Stimulated activated CD8-positive, alpha-beta memory T cell treated with anti-CD3 and anti-CD28 coated beads, Interleukin-4, amount 100 ng/mL, for 48 hours (primary cell): ENCODE results near the gene MYO1E.
"Not testable (repeated sequence)": the region's sequence is repeated elsewhere in the genome, so short reads cannot be mapped to it uniquely, and the experiment has no call there.

ENCODE experiments used
- DNase-seq: peaks from one replicate; pipeline ENCODE4 v3.0.0-alpha.2; 2020

MYO1E gene

GRCh38 chr15:59347915-59348314 lies 24.8 kb downstream of the MYO1E start:
- no peak for DNase-seq

GRCh38 chr15:59346951-59347350 lies 25.7 kb downstream of the MYO1E start:
- DNase-seq = no peak

- no peak for DNase-seq
Observed at GRCh38 chr15:59345326-59345725, 27.3 kb downstream of the MYO1E start.

- DNase-seq = no peak
Observed at GRCh38 chr15:59344311-59344710, 28.4 kb downstream of the MYO1E start.

- no peak for DNase-seq
Observed at GRCh38 chr15:59340325-59340724, 32.3 kb downstream of the MYO1E start.

GRCh38 chr15:59339252-59339672 lies 33.4 kb downstream of the MYO1E start:
- DNase-seq = no peak

- no peak for DNase-seq
Observed at GRCh38 chr15:59338414-59338813, 34.3 kb downstream of the MYO1E start.

- not testable (repeated sequence) for DNase-seq
Observed at GRCh38 chr15:59336725-59337124, 35.9 kb downstream of the MYO1E start.

GRCh38 chr15:59335207-59335786 lies 37.4 kb downstream of the MYO1E start:
- no peak for DNase-seq

- no peak for DNase-seq
Observed at GRCh38 chr15:59334076-59334415, 38.6 kb downstream of the MYO1E start.

GRCh38 chr15:59333401-59334075 lies 39.1 kb downstream of the MYO1E start:
- DNase-seq = no peak

- DNase-seq = no peak
Observed at GRCh38 chr15:59332009-59332408, 40.7 kb downstream of the MYO1E start.

GRCh38 chr15:59330649-59331048 lies 42.0 kb downstream of the MYO1E start:
- no peak for DNase-seq

- no peak for DNase-seq
Observed at GRCh38 chr15:59329570-59330350, 42.9 kb downstream of the MYO1E start.

GRCh38 chr15:59329091-59329490 lies 43.6 kb downstream of the MYO1E start:
- no peak for DNase-seq

- no peak for DNase-seq
Observed at GRCh38 chr15:59327942-59328341, 44.7 kb downstream of the MYO1E start.

- DNase-seq = no peak
Observed at GRCh38 chr15:59326856-59327255, 45.8 kb downstream of the MYO1E start.

- no peak for DNase-seq
Observed at GRCh38 chr15:59322056-59322759, 50.5 kb downstream of the MYO1E start.

- DNase-seq = no peak
Observed at GRCh38 chr15:59321000-59321689, 51.5 kb downstream of the MYO1E start.

- DNase-seq = no peak
Observed at GRCh38 chr15:59317211-59317610, 55.5 kb downstream of the MYO1E start.

GRCh38 chr15:59315914-59316451 lies 56.7 kb downstream of the MYO1E start:
- DNase-seq = no peak

GRCh38 chr15:59313641-59314332 lies 58.9 kb downstream of the MYO1E start:
- DNase-seq = no peak
